ENCODE results near the gene SYS1. TPM values are rescaled to one million over a fixed set of nuclear protein-coding genes. Genes with fewer than 3 reads are reported as not detected.

SYS1 gene
- total and polyA plus RNA-seq, 2 of the 8 experiments (the other 6 are each of a cell fraction or from before 2014, with no cell fraction given): 19.6 to 50.8 TPM

DNA sequence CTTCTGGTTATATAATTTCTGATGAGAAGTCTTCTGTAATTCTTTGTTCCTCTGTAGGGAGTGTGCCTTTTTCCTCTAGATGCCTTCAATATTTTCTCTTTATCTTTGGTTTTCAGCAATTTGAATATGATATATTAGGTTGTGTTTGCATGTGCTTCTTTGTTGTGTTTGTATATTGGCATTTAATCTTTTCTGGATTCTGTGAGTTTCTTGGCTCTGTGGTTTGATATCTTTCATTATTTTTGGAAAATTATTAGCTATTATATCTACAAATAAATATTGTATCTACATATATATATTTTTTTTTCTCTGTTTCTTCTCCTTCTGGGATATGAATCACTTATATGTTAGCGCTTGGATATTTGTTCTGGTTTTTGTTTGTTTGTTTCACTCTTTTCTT, 36.1 kb downstream of the SYS1 start:
- Histone ChIP-seq H2BK5ac (ENCODE audit: low read depth, low read length) (no peak overlapping the region), H4K5ac (ENCODE audit: insufficient read length, low read depth, low read length) (no peak overlapping the region), H4K20me1 (replicated peaks in 1 of 2; ENCODE audit: control insufficient read depth in 1 of 2, insufficient read depth in 2 of 2, low read length in 2 of 2) (no peaks in the 10 kb centered on the region), H3K14ac (ENCODE audit: insufficient read length) (no peak overlapping the region), H2BK120ac (replicated peaks; ENCODE audit: low read depth, low read length) (no peak overlapping the region), H3K23me2 (ENCODE audit: low read depth, low read length) (no peaks in the 10 kb centered on the region), H3K4ac (replicated peaks; ENCODE audit: insufficient read length, low read depth, low read length) (no peak overlapping the region), H2BK20ac (ENCODE audit: low read length) (no peak overlapping the region), H3K56ac (replicated peaks; ENCODE audit: insufficient read length, low read depth, low read length) (no peak overlapping the region), H3K27me3 (replicated peaks in 1 of 4; ENCODE audit: control insufficient read depth in 3 of 4, extremely low read depth in 1 of 4, insufficient read depth in 3 of 4, low read length in 3 of 4) (no peaks in the 10 kb centered on the region), H3K79me2 (ENCODE audit: control insufficient read depth in 1 of 2, insufficient read depth in 2 of 2, low read length in 2 of 2) (no peaks in the 10 kb centered on the region), H3K4me1 (replicated peaks in 1 of 4; ENCODE audit: control insufficient read depth in 3 of 4, insufficient read depth in 4 of 4, low read length in 3 of 4) (no peaks in the 10 kb centered on the region), H2BK15ac (ENCODE audit: low read length) (no peak overlapping the region), H2AK5ac (ENCODE audit: low read depth, low read length) (no peak overlapping the region), H2AFZ (ENCODE audit: low read length) (no peak overlapping the region), H4K91ac (replicated peaks; ENCODE audit: insufficient read length, low read length) (no peak overlapping the region), H3K9me3 (ENCODE audit: insufficient read depth in 2 of 2, low read depth in 1 of 2, low read length in 1 of 2) (peaks cover 15 to 22% of the 10 kb centered on the region in 2 experiments), H3K23ac (ENCODE audit: insufficient read length) (no peak overlapping the region), H3K9ac (replicated peaks in 1 of 4; ENCODE audit: extremely low read depth in 1 of 4, low read depth in 3 of 4, low read length in 3 of 4) (no peak overlapping the region), H3K27ac (ENCODE audit: low read depth, low read length) (no peak overlapping the region), H4K8ac (ENCODE audit: extremely low read depth, insufficient read depth, low read length) (no peak overlapping the region), H3K79me1 (ENCODE audit: low read depth, low read length) (no peaks in the 10 kb centered on the region), H2BK12ac (ENCODE audit: low read depth, low read length) (no peak overlapping the region), H3K4me2 (ENCODE audit: insufficient read depth in 1 of 2, low read depth in 2 of 2, low read length in 2 of 2) (no peak overlapping the region), H3K18ac (ENCODE audit: extremely low read depth, low read length) (no peak overlapping the region), H3K36me3 (ENCODE audit: control insufficient read depth in 2 of 4, insufficient read depth in 4 of 4, low read length in 3 of 4) (no peaks in the 10 kb centered on the region), H3K4me3 (ENCODE audit: extremely low read depth in 1 of 4, insufficient read depth in 2 of 4, low read depth in 3 of 4, low read length in 4 of 4) (no peak overlapping the region)
- no peak for DNase-seq (ENCODE audit: low read depth in 1 of 2, low spot score in 2 of 2)
- no peak for FAIRE-seq
- ChIA-PET CTCF (ENCODE audit: partially characterized antibody) (interaction anchor here (1.2 kb wide), 1 partner anchor 30 kb away, joined by 3 read pairs; no protein-coding TSS in a partner anchor), POLR2A (ENCODE audit: partially characterized antibody) (no interaction called here)
- WGBS, 2 experiments (ENCODE audit: extremely low coverage in 1 of 2, insufficient coverage in 1 of 2, insufficient read length in 1 of 2, insufficient replicate concordance in 2 of 2, low coverage in 1 of 2, low lambda C conversion rate in 2 of 2, missing lambda C conversion rate in 1 of 2): 89% methylated on average over 1 of the region's 1 CpG; no CpG with 5 or more reads in 1 of the 2 experiments
- TF ChIP-seq E2F6 (IDR thresholded peaks at IDR 0.05) (no peak), BRCA1 (IDR thresholded peaks at IDR 0.05; ENCODE audit: low read depth, low read length) (no peak), USF2 (IDR thresholded peaks at IDR 0.05; ENCODE audit: low read length) (no peak), YY1 (IDR thresholded peaks at IDR 0.05; ENCODE audit: low read depth, low read length) (no peak), SP4 (IDR thresholded peaks at IDR 0.05; ENCODE audit: low read length) (no peak), SRF (IDR thresholded peaks at IDR 0.05; ENCODE audit: low read depth, low read length) (no peak), TBP (IDR thresholded peaks at IDR 0.05; ENCODE audit: low read depth, low read length) (no peak)
- TF ChIP-seq, protein P1, sequence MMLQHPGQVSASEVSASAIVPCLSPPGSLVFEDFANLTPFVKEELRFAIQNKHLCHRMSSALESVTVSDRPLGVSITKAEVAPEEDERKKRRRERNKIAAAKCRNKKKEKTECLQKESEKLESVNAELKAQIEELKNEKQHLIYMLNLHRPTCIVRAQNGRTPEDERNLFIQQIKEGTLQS (IDR thresholded peaks at IDR 0.05; ENCODE audit: insufficient read depth, low read depth, low read length): no peak

All from H1 (cell line).